HG03460 (cell line): ENCODE data around the gene URGCP.
"Not testable (repeated sequence)": the region's sequence is repeated elsewhere in the genome, so short reads cannot be mapped to it uniquely, and the experiment has no call there.

Experiments used
- ATAC-seq: cut with Tn5 transposase; IDR thresholded peaks from one replicate; pipeline ENCODE4 v1.9.1; 2021; ENCODE audit not compliant: unreplicated experiment

Gene URGCP

DNA sequence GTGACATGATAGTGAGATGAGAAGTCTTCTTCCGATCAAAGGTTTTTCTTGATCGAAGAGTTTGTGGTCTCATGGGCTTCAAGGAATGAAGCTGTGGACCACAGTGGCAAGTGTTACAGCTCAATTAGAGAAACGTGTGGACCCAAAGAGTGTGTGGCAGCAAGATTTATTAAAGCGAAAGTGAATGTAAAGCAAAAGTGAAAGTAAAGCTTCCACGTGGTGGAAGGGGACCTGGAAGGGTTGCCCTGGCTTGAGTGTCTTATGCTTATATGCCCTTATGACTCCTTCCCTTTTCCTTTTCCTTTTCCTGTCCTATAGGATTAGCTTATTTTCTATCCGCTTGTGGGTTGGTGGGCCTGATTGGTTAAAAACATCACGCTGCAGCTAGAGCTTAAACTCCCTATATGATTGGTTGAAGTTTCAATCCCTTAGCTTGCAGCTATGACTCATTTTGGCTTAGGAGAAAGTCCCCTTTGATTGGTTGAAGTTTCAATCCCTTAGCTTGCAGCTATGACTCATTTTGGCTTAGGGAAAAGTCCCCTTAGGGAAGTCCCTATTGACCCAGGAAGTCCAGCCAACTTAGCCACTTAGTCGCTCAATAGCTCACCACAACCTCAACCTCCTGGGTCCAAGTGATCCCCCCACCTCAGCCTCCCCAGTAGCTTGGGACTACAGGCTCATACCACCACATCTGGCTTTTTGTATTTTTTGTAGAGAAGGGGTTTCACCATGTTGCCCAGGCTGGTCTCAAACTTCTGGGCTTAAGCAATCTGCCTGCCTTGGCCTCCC, 71.7 kb downstream of the URGCP start:
- ATAC-seq = peak; percentile 50

DNA sequence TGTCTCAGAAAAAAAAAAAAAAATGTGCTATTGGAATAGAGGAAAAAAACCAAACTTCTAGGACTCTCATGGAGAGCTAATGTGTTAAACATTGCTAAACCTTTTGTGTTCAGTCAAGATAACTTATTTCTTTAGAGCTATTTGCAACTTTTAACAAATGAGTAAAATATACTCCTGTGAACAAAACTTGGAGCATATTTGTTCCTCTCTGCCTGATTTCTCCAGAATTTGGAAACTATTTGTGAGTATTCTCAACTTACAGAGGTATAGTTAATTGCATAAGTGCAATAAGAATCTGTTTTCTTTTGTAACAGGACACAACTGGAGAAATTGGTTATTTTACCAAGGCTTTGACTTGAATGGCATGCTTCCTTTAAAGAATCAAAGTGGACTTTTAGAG, 75.5 kb downstream of the URGCP start:
- ATAC-seq = not testable (repeated sequence)
